ENCODE measurements around the gene TMEM184B. TPM values are rescaled to one million over a fixed set of nuclear protein-coding genes. Genes with fewer than 3 reads are reported as not detected.

Gene TMEM184B
- total RNA-seq, 3 donors from 2014 or later (not counting 1 experiment from before 2014, with no cell fraction given): 58.1 to 72.5 (median 68.6) TPM

- WGBS (ENCODE audit: insufficient coverage): 26% methylated on average over 7 of the region's 7 CpGs
- peaks cover 5% of the 10 kb centered on the region for H3K36me3 ChIP-seq (ENCODE audit: control insufficient read depth, insufficient read depth, low read length)
- H3K4me3 ChIP-seq (ENCODE audit: low read length): no peak overlapping the region
- H3K27ac Mint-ChIP-seq: peak overlapping the region; percentile 90 to 96
- TF ChIP-seq, protein P1, sequence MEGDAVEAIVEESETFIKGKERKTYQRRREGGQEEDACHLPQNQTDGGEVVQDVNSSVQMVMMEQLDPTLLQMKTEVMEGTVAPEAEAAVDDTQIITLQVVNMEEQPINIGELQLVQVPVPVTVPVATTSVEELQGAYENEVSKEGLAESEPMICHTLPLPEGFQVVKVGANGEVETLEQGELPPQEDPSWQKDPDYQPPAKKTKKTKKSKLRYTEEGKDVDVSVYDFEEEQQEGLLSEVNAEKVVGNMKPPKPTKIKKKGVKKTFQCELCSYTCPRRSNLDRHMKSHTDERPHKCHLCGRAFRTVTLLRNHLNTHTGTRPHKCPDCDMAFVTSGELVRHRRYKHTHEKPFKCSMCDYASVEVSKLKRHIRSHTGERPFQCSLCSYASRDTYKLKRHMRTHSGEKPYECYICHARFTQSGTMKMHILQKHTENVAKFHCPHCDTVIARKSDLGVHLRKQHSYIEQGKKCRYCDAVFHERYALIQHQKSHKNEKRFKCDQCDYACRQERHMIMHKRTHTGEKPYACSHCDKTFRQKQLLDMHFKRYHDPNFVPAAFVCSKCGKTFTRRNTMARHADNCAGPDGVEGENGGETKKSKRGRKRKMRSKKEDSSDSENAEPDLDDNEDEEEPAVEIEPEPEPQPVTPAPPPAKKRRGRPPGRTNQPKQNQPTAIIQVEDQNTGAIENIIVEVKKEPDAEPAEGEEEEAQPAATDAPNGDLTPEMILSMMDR (IDR thresholded peaks at IDR 0.05): no peak
- H3K4me3 Mint-ChIP-seq: peak overlapping the region; percentile 86
- no peaks in the 10 kb centered on the region for H3K9me3 Mint-ChIP-seq
- H3K4me1 Mint-ChIP-seq: peaks cover 33 to 61% of the 10 kb centered on the region in 2 donors
- peak overlapping the region; percentile 2 for H3K27ac ChIP-seq (ENCODE audit: low read length)
- peaks cover 60% of the 10 kb centered on the region for H3K4me1 ChIP-seq (ENCODE audit: control insufficient read depth, insufficient read depth, low read length)
- no peaks in the 10 kb centered on the region for H3K27me3 ChIP-seq (ENCODE audit: control insufficient read depth, insufficient read depth, low read length)
- ATAC-seq (peak in 1 of 3 donors; percentile 6), DNase-seq (peak in 1 of 2 donors; percentile 46)
- intact Hi-C loops (cut with micrococcal nuclease): loop anchor here (10.0 kb wide), 1 partner anchor 110 kb away; the partner anchor contains the start of gene CSNK1E
- H3K36me3 Mint-ChIP-seq: no peaks in the 10 kb centered on the region
- H3K27me3 Mint-ChIP-seq (ENCODE audit: low read depth in 2 of 2): no peaks in the 10 kb centered on the region
- no peaks in the 10 kb centered on the region for H3K9me3 ChIP-seq (ENCODE audit: control insufficient read depth, insufficient read depth, low read length)
These were observed 68.0 kb downstream of the TMEM184B start for GRCh38 chr22:38204784-38205183.

DNA sequence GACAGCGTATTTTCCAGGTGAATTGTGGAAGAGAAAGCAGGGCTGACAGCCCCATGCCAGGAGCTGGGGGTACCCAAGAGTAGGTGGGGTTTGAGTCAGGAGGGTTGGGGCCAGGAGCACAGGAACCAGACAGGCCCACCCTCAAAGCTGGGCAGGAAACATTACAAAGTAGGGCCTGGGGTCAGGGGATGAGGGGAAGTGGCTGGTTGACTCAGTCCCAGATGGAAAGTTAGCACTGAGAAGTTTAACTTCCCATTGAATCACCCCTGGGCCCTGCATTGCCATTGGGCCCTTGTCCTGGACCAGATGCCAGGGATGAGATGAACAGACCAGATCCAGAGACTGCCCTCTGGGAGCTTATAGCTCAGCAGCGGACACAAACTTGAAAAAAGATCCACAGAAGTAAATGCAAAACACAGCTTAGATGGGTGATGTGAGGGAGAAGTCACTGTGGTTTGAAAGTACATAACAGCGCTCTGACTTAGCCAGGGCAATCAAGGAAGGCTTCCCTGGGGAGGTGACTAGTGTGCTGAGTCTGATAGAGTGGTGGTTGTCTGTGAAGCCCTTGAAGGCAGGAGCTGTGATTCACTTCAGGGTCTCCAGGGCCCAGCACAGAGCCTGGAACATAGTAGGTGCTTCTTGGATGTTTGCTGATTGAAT lies 68.8 kb downstream of the TMEM184B start:
- DNase-seq (no peak), ATAC-seq (no peak)
- 84% methylated on average over 3 of the region's 3 CpGs for WGBS (ENCODE audit: insufficient coverage)
- TF ChIP-seq, protein P1 (IDR thresholded peaks at IDR 0.05): no peak
- H3K27ac Mint-ChIP-seq: peak overlapping the region; percentile 90 to 96
- peaks cover 37 to 67% of the 10 kb centered on the region in 2 donors for H3K4me1 Mint-ChIP-seq
- H3K27me3 Mint-ChIP-seq (ENCODE audit: low read depth in 2 of 2): no peaks in the 10 kb centered on the region
- Histone ChIP-seq H3K9me3 (ENCODE audit: control insufficient read depth, insufficient read depth, low read length) (no peaks in the 10 kb centered on the region), H3K4me1 (ENCODE audit: control insufficient read depth, insufficient read depth, low read length) (peaks cover 62% of the 10 kb centered on the region), H3K36me3 (ENCODE audit: control insufficient read depth, insufficient read depth, low read length) (peaks cover 5% of the 10 kb centered on the region), H3K4me3 (ENCODE audit: low read length) (no peak overlapping the region), H3K27me3 (ENCODE audit: control insufficient read depth, insufficient read depth, low read length) (no peaks in the 10 kb centered on the region), H3K27ac (ENCODE audit: low read length) (no peak overlapping the region)
- intact Hi-C loops (cut with micrococcal nuclease): loop anchor here (2.0 to 10.0 kb wide), 2 partner anchors 61 to 111 kb away; partner anchors contain the start of gene CSNK1E
- no peaks in the 10 kb centered on the region for H3K36me3 Mint-ChIP-seq
- H3K9me3 Mint-ChIP-seq: no peaks in the 10 kb centered on the region
- peak overlapping the region; percentile 86 for H3K4me3 Mint-ChIP-seq

GRCh38 chr22:38203090-38203810 lies 69.6 kb downstream of the TMEM184B start:
- no peaks in the 10 kb centered on the region for H3K27me3 ChIP-seq (ENCODE audit: control insufficient read depth, insufficient read depth, low read length)
- DNase-seq (peak in 1 of 2 donors; percentile 63), ATAC-seq (peak in 1 of 3 donors; percentile 3)
- WGBS (ENCODE audit: insufficient coverage): under 1% methylated on average over 13 of the region's 19 CpGs
- peak overlapping the region; percentile 86 for H3K4me3 Mint-ChIP-seq
- peak overlapping the region; percentile 99 for H3K27ac ChIP-seq (ENCODE audit: low read length)
- H3K36me3 ChIP-seq (ENCODE audit: control insufficient read depth, insufficient read depth, low read length): peaks cover under 1% of the 10 kb centered on the region
- no peaks in the 10 kb centered on the region for H3K36me3 Mint-ChIP-seq
- intact Hi-C loops (cut with micrococcal nuclease): loop anchor here (2.0 to 10.0 kb wide), 2 partner anchors 60 to 112 kb away; partner anchors contain the start of gene CSNK1E
- peak overlapping the region; percentile 57 for H3K4me3 ChIP-seq (ENCODE audit: low read length)
- peaks cover 60% of the 10 kb centered on the region for H3K4me1 ChIP-seq (ENCODE audit: control insufficient read depth, insufficient read depth, low read length)
- peak overlapping the region; percentile 90 to 96 for H3K27ac Mint-ChIP-seq
- H3K9me3 ChIP-seq (ENCODE audit: control insufficient read depth, insufficient read depth, low read length): no peaks in the 10 kb centered on the region
- H3K4me1 Mint-ChIP-seq: peaks cover 38 to 67% of the 10 kb centered on the region in 2 donors
- H3K27me3 Mint-ChIP-seq (ENCODE audit: low read depth in 2 of 2): no peaks in the 10 kb centered on the region
- TF ChIP-seq, protein P1 (IDR thresholded peaks at IDR 0.05): no peak
- H3K9me3 Mint-ChIP-seq: no peaks in the 10 kb centered on the region
